GM12891 (cell line): Measurements from ENCODE around the gene PLCD1.

Source experiments
- PAX5 ChIP-seq: IDR thresholded peaks from 2 replicates; pipeline ENCODE4 v1.6.1; 2011; ENCODE audit warnings: low read length, moderate library complexity, mild to moderate bottlenecking; ENCODE audit not compliant: insufficient read depth, severe bottlenecking
- POLR2A ChIP-seq: IDR thresholded peaks from 2 replicates; pipeline ENCODE4 v1.6.1; 2011; ENCODE audit warnings: low read depth, low read length, control low read depth
- POLR2AphosphoS5 ChIP-seq: IDR thresholded peaks from 2 replicates; pipeline ENCODE4 v1.6.1; 2011; ENCODE audit warnings: low read depth, low read length, control low read depth
- POU2F2 ChIP-seq: IDR thresholded peaks from 2 replicates; pipeline ENCODE4 v1.6.1; 2011; ENCODE audit warnings: low read depth, mild to moderate bottlenecking, control low read depth, low read length, moderate library complexity
- SPI1 ChIP-seq: IDR thresholded peaks from 2 replicates; pipeline ENCODE4 v1.6.1; 2011; ENCODE audit warnings: low read depth, low read length, control low read depth
- TAF1 ChIP-seq: IDR thresholded peaks from 2 replicates; pipeline ENCODE4 v1.6.1; 2011; ENCODE audit warnings: low read depth, low read length, control low read depth

DNA sequence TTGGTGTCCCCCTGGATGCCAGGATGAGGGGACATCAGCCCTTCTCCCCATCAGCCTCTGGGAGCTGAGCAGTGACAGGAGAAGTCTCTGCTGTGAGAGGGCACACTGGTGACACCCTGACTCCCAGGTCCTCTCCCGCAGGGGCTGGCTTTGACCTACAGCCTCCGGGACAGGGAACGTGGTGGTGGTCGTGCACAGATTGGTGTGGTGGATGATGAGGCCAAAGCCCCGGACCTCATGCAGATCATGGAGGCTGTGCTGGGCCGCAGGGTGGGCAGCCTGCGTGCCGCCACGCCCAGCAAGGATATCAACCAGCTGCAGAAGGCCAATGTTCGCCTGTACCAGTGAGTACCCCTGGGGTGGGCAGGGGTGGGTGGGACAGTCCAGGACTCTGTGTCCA, 32.1 kb downstream of the PLCD1 start:
- TF ChIP-seq TAF1 = no peak
- TF ChIP-seq POLR2A = no peak
- TF ChIP-seq POLR2AphosphoS5 = no peak
- no peak for TF ChIP-seq PAX5
- TF ChIP-seq SPI1 = no peak
- no peak for TF ChIP-seq POU2F2
